Neural progenitor cell (in vitro differentiated cells): ENCODE data around the gene FLT4.

Experiments
- EZH2phosphoT487 ChIP-seq: fragments of 200-600 bp; sonication (generic); IDR thresholded peaks from 2 replicates; pipeline ENCODE4 v1.6.1; 2017; ENCODE audit warnings: antibody characterized with exemption
- TF ChIP-seq, protein P1 (sequence below): fragments of 200-600 bp; sonication (generic); IDR thresholded peaks from 2 replicates; pipeline ENCODE4 v1.5.1; 2017; ENCODE audit warnings: antibody characterized with exemption, mild to moderate bottlenecking

DNA sequence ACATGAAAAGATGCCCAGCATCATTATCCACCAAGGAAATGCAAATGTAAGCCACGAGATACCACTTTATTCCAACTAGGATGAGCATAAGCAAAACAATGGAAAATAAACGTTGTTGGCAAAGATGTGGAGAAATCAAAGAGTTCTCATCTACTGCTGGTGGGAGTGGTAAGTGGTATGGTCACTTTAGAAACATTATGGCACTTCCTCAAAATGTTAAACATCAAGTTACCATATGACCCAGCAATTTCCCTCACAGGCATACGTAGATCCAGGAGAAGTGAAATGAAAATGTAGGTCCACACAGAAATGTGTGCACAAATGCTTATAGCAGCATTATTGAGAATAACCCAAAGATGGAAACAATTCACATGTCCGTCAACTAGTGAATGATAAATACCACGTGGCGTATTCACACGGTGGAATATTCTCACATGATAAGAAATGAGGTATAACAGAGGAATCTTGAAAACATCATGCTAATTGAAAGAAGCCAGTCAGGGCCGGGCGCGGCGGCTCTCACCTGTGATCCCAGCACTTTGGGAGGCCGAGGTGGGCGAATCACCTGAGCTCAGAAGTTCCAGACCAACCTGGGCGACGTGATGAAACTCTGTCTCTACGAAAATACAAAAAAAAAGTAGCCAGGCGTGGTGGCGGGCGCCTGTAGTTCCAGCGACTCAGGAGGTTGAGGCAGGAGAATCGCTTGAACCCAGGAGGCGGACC, 16.4 kb upstream of the FLT4 start:
- no peak for TF ChIP-seq EZH2phosphoT487
- TF ChIP-seq, protein P1, sequence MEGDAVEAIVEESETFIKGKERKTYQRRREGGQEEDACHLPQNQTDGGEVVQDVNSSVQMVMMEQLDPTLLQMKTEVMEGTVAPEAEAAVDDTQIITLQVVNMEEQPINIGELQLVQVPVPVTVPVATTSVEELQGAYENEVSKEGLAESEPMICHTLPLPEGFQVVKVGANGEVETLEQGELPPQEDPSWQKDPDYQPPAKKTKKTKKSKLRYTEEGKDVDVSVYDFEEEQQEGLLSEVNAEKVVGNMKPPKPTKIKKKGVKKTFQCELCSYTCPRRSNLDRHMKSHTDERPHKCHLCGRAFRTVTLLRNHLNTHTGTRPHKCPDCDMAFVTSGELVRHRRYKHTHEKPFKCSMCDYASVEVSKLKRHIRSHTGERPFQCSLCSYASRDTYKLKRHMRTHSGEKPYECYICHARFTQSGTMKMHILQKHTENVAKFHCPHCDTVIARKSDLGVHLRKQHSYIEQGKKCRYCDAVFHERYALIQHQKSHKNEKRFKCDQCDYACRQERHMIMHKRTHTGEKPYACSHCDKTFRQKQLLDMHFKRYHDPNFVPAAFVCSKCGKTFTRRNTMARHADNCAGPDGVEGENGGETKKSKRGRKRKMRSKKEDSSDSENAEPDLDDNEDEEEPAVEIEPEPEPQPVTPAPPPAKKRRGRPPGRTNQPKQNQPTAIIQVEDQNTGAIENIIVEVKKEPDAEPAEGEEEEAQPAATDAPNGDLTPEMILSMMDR: no peak
